ENCODE results near the gene KLHL41.
"Not testable (repeated sequence)": the region's sequence is repeated elsewhere in the genome, so short reads cannot be mapped to it uniquely, and the experiment has no call there.

The KLHL41 gene

GRCh38 chr2:169523681-169524080 lies 14.2 kb downstream of the KLHL41 start:
- no peak overlapping the region for H3K27ac Mint-ChIP-seq
- no peak overlapping the region for H3K4me3 Mint-ChIP-seq
- no peak for DNase-seq
- H3K4me1 Mint-ChIP-seq: no peaks in the 10 kb centered on the region
- H3K27me3 Mint-ChIP-seq: no peaks in the 10 kb centered on the region
- peaks cover 2% of the 10 kb centered on the region for H3K36me3 Mint-ChIP-seq (ENCODE audit: low read depth)
- ATAC-seq: no peak
- no peaks in the 10 kb centered on the region for H3K9me3 Mint-ChIP-seq

GRCh38 chr2:169525434-169525833 lies 15.9 kb downstream of the KLHL41 start:
- no peak overlapping the region for H3K27ac Mint-ChIP-seq

GRCh38 chr2:169526451-169526850 lies 16.9 kb downstream of the KLHL41 start:
- H3K9me3 Mint-ChIP-seq: no peaks in the 10 kb centered on the region

More at GRCh38 chr2:169525434-169525833, 15.9 kb downstream of the KLHL41 start:
- ATAC-seq (no peak), DNase-seq (no peak)
- Mint-ChIP-seq H3K4me3 (no peak overlapping the region), H3K36me3 (ENCODE audit: low read depth) (peaks cover 5% of the 10 kb centered on the region), H3K9me3 (no peaks in the 10 kb centered on the region), H3K27me3 (no peaks in the 10 kb centered on the region), H3K4me1 (no peaks in the 10 kb centered on the region)

DNA sequence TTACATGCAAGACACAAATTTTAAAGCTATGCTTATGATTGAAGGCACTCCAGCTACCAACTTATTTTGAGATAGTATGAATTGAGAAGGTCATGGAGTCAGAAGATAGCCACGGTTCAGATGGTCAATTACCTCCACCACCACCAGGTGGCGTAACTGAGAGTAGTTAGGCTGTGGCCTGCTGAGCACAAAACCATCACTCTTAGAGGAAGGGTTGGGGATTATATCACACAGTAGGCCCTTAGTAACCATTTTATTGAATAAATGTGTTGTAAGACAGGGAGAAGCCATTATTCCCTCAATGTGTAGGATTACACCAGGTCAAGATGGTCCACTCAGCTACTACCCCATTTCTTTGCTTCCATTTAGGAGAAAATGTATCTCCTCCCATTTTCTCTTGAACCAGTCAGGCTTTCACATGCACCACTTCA lies 18.8 kb downstream of the KLHL41 start:
- Mint-ChIP-seq H3K9me3 (no peaks in the 10 kb centered on the region), H3K27ac (no peak overlapping the region)
- peak; percentile 80 for ATAC-seq

More at GRCh38 chr2:169526451-169526850, 16.9 kb downstream of the KLHL41 start:
- Mint-ChIP-seq H3K36me3 (ENCODE audit: low read depth) (peaks cover 5% of the 10 kb centered on the region), H3K27ac (no peak overlapping the region), H3K27me3 (no peaks in the 10 kb centered on the region), H3K4me3 (no peak overlapping the region), H3K4me1 (no peaks in the 10 kb centered on the region)
- no peak for DNase-seq
- ATAC-seq: no peak

GRCh38 chr2:169539460-169539859 lies 30.0 kb downstream of the KLHL41 start:
- not testable (repeated sequence) for H3K27ac Mint-ChIP-seq, H3K27me3 Mint-ChIP-seq, DNase-seq, H3K4me3 Mint-ChIP-seq, H3K9me3 Mint-ChIP-seq, H3K4me1 Mint-ChIP-seq, ATAC-seq
- H3K36me3 Mint-ChIP-seq (ENCODE audit: low read depth): peaks cover 20% of the 10 kb centered on the region

More for the DNA sequence above, 18.8 kb downstream of the KLHL41 start:
- no peaks in the 10 kb centered on the region for H3K27me3 Mint-ChIP-seq
- peak; percentile 80 for DNase-seq
- no peak overlapping the region for H3K4me3 Mint-ChIP-seq
- no peaks in the 10 kb centered on the region for H3K4me1 Mint-ChIP-seq
- peaks cover 5% of the 10 kb centered on the region for H3K36me3 Mint-ChIP-seq (ENCODE audit: low read depth)

GRCh38 chr2:169540146-169540545 lies 30.6 kb downstream of the KLHL41 start:
- H3K4me3 Mint-ChIP-seq: no peak overlapping the region
- peaks cover 21% of the 10 kb centered on the region for H3K36me3 Mint-ChIP-seq (ENCODE audit: low read depth)
- no peaks in the 10 kb centered on the region for H3K4me1 Mint-ChIP-seq
- no peak for DNase-seq
- no peak overlapping the region for H3K27ac Mint-ChIP-seq
- no peaks in the 10 kb centered on the region for H3K27me3 Mint-ChIP-seq
- H3K9me3 Mint-ChIP-seq: no peaks in the 10 kb centered on the region
- ATAC-seq: no peak

GRCh38 chr2:169542433-169542832 lies 32.9 kb downstream of the KLHL41 start:
- Mint-ChIP-seq H3K27me3 (no peaks in the 10 kb centered on the region), H3K36me3 (ENCODE audit: low read depth) (peaks cover 31% of the 10 kb centered on the region), H3K4me1 (peaks cover 11% of the 10 kb centered on the region), H3K9me3 (no peaks in the 10 kb centered on the region), H3K27ac (no peak overlapping the region), H3K4me3 (no peak overlapping the region)
- ATAC-seq (no peak), DNase-seq (no peak)

GRCh38 chr2:169546756-169547155 lies 37.3 kb downstream of the KLHL41 start:
- Mint-ChIP-seq H3K9me3 (no peaks in the 10 kb centered on the region), H3K36me3 (ENCODE audit: low read depth) (peaks cover 33% of the 10 kb centered on the region), H3K27ac (no peak overlapping the region), H3K4me3 (no peak overlapping the region), H3K27me3 (no peaks in the 10 kb centered on the region), H3K4me1 (peaks cover 11% of the 10 kb centered on the region)
- ATAC-seq (no peak), DNase-seq (no peak)

GRCh38 chr2:169561364-169561763 lies 51.9 kb downstream of the KLHL41 start:
- DNase-seq (no peak), ATAC-seq (no peak)
- Mint-ChIP-seq H3K9me3 (no peaks in the 10 kb centered on the region), H3K4me3 (no peak overlapping the region), H3K27me3 (no peaks in the 10 kb centered on the region), H3K27ac (no peak overlapping the region), H3K36me3 (ENCODE audit: low read depth) (peaks cover 34% of the 10 kb centered on the region), H3K4me1 (no peaks in the 10 kb centered on the region)

GRCh38 chr2:169562084-169562483 lies 52.6 kb downstream of the KLHL41 start:
- not testable (repeated sequence) for ATAC-seq, H3K9me3 Mint-ChIP-seq, H3K27ac Mint-ChIP-seq, DNase-seq, H3K4me1 Mint-ChIP-seq, H3K27me3 Mint-ChIP-seq, H3K4me3 Mint-ChIP-seq
- H3K36me3 Mint-ChIP-seq (ENCODE audit: low read depth): peaks cover 34% of the 10 kb centered on the region

- Mint-ChIP-seq H3K27ac (no peak overlapping the region), H3K4me3 (no peak overlapping the region), H3K9me3 (no peaks in the 10 kb centered on the region)
Observed at GRCh38 chr2:169562519-169562918, 53.0 kb downstream of the KLHL41 start.

DNA sequence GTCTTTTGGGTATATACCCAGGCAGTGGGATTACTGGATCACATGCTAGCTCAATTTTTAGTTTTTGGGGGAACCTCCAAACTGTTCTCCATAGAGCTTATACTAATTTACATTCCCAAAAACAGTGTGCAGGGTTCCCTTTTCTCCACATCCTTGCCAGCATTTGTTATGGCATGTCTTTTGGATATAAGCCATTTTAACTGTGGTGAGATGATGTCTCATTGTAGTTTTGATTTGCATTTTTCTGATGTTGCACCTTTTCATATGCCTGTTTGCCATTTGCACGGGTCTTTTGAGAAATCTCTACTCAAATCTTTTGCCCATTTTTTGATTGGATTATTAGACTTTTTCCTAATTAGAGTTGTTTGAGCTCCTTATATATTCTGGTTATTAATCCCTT lies 56.2 kb downstream of the KLHL41 start:
- ATAC-seq: no peak
- Mint-ChIP-seq H3K27ac (no peak overlapping the region), H3K4me1 (peaks cover 3% of the 10 kb centered on the region), H3K27me3 (no peaks in the 10 kb centered on the region), H3K9me3 (no peaks in the 10 kb centered on the region), H3K4me3 (no peak overlapping the region), H3K36me3 (ENCODE audit: low read depth) (peaks cover 33% of the 10 kb centered on the region)
- DNase-seq: no peak

More at GRCh38 chr2:169562519-169562918, 53.0 kb downstream of the KLHL41 start:
- DNase-seq (no peak), ATAC-seq (no peak)
- Mint-ChIP-seq H3K27me3 (no peaks in the 10 kb centered on the region), H3K4me1 (no peaks in the 10 kb centered on the region), H3K36me3 (ENCODE audit: low read depth) (peaks cover 35% of the 10 kb centered on the region)

GRCh38 chr2:169569948-169570347 lies 60.4 kb downstream of the KLHL41 start:
- H3K36me3 Mint-ChIP-seq (ENCODE audit: low read depth): peaks cover 21% of the 10 kb centered on the region
- ATAC-seq (no peak), DNase-seq (no peak)
- peaks cover 19% of the 10 kb centered on the region for H3K4me1 Mint-ChIP-seq
- H3K4me3 Mint-ChIP-seq: no peak overlapping the region
- no peaks in the 10 kb centered on the region for H3K9me3 Mint-ChIP-seq
- H3K27me3 Mint-ChIP-seq: no peaks in the 10 kb centered on the region
- H3K27ac Mint-ChIP-seq: no peak overlapping the region

- H3K9me3 Mint-ChIP-seq, H3K27me3 Mint-ChIP-seq, ATAC-seq, DNase-seq, H3K4me3 Mint-ChIP-seq, H3K27ac Mint-ChIP-seq: not testable (repeated sequence)
- peaks cover 19% of the 10 kb centered on the region for H3K4me1 Mint-ChIP-seq
- H3K36me3 Mint-ChIP-seq (ENCODE audit: low read depth): peaks cover 15% of the 10 kb centered on the region
Observed at GRCh38 chr2:169570752-169571151, 61.2 kb downstream of the KLHL41 start.

- no peak overlapping the region for H3K27ac Mint-ChIP-seq
- peaks cover 12% of the 10 kb centered on the region for H3K36me3 Mint-ChIP-seq (ENCODE audit: low read depth)
Observed at GRCh38 chr2:169571571-169571970, 62.1 kb downstream of the KLHL41 start.

DNA sequence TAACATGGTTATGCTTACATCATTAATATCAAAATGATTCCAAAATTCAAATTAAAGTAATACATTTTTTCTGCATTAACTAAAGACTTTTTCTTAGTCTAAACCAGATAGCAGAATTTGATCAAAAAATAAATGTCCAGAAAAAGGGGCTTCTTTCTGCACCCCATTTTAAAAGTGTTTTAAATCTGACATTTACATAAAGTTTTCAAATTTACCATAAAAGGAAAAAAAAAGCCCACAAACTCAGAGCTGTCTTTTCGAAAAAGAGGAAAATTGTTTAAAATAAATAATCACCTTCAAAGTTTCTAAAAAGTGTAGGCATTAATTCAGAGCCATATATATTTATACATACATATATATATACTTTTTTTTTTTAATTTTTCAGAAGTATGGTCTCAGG lies 62.7 kb downstream of the KLHL41 start:
- Mint-ChIP-seq H3K9me3 (no peaks in the 10 kb centered on the region), H3K4me1 (peaks cover 19% of the 10 kb centered on the region), H3K4me3 (no peak overlapping the region), H3K27ac (no peak overlapping the region), H3K36me3 (ENCODE audit: low read depth) (peaks cover 12% of the 10 kb centered on the region), H3K27me3 (no peaks in the 10 kb centered on the region)
- no peak for ATAC-seq
- DNase-seq: no peak

More at GRCh38 chr2:169571571-169571970, 62.1 kb downstream of the KLHL41 start:
- Mint-ChIP-seq H3K9me3 (no peaks in the 10 kb centered on the region), H3K27me3 (no peaks in the 10 kb centered on the region), H3K4me3 (no peak overlapping the region), H3K4me1 (peaks cover 19% of the 10 kb centered on the region)
- DNase-seq (no peak), ATAC-seq (no peak)

All from activated naive CD8-positive, alpha-beta T cell treated with anti-CD3 and anti-CD28 coated beads, Interleukin-2, amount 50 U/mL, for 24 hours (primary cell).